ENCODE measurements around the gene SLC25A20. TPM values are rescaled to one million over a fixed set of nuclear protein-coding genes. Genes with fewer than 3 reads are reported as not detected.

The SLC25A20 gene
- total RNA-seq, 1 donor from 2014 or later, result 9.5 TPM

DNA sequence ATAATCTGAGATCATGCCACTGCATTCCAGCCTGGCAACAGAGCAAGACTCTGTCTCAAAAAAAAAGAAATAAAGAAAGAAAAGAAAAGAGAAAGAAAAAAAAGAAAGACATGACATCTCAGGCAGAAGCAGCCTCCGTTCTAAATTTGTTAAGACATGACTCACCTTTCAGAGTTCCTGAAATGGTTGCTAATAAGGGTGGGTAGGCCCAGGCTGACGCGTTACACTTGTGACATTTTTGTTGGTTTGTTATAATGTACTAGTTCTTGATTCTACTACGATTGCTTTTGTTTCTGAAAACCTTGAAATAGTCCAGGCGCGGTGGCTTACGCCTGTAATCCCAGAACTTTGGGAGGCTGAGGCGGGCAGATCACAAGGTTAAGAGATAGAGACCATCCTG lies 21.0 kb downstream of the SLC25A20 start:
- no peak for FAIRE-seq
- TF ChIP-seq, protein P1, sequence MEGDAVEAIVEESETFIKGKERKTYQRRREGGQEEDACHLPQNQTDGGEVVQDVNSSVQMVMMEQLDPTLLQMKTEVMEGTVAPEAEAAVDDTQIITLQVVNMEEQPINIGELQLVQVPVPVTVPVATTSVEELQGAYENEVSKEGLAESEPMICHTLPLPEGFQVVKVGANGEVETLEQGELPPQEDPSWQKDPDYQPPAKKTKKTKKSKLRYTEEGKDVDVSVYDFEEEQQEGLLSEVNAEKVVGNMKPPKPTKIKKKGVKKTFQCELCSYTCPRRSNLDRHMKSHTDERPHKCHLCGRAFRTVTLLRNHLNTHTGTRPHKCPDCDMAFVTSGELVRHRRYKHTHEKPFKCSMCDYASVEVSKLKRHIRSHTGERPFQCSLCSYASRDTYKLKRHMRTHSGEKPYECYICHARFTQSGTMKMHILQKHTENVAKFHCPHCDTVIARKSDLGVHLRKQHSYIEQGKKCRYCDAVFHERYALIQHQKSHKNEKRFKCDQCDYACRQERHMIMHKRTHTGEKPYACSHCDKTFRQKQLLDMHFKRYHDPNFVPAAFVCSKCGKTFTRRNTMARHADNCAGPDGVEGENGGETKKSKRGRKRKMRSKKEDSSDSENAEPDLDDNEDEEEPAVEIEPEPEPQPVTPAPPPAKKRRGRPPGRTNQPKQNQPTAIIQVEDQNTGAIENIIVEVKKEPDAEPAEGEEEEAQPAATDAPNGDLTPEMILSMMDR (IDR thresholded peaks at IDR 0.05; ENCODE audit: insufficient read depth, low read length, severe bottlenecking), result no peak
- H3K4me3 ChIP-seq (ENCODE audit: low read depth, low read length), result no peak overlapping the region
- no peaks in the 10 kb centered on the region for H3K27me3 ChIP-seq (ENCODE audit: control insufficient read depth, insufficient read depth, low read length)
- peak; percentile 11 for DNase-seq (ENCODE audit: low read depth)
- H3K36me3 ChIP-seq (ENCODE audit: control insufficient read depth, insufficient read depth, low read length), result no peaks in the 10 kb centered on the region

DNA sequence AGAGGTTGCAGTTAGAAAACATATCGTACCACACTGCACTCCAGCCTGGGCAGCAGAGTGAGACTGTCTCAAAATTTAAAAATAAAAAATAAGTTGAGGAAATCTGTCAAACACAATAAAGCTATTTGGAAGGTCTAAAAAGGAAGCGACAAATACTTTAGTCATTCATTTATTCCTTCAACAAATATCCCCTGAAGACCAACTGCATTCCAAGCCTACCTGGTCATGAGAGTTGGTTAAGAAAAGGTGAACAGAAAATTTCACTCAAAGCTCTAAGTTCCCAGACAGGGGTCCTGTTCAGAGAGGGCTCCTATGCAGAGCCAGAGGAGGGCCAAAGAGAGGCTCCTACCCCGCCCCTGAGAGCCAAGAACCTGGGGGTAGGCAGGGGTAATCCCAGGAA lies 35.6 kb downstream of the SLC25A20 start:
- Histone ChIP-seq H3K36me3 (ENCODE audit: control insufficient read depth, insufficient read depth, low read length) (no peaks in the 10 kb centered on the region), H3K27me3 (ENCODE audit: control insufficient read depth, insufficient read depth, low read length) (no peaks in the 10 kb centered on the region), H3K4me3 (ENCODE audit: low read depth, low read length) (no peak overlapping the region)
- TF ChIP-seq, protein P1 (IDR thresholded peaks at IDR 0.05; ENCODE audit: insufficient read depth, low read length, severe bottlenecking), result no peak
- FAIRE-seq, result no peak
- DNase-seq (ENCODE audit: low read depth), result peak; percentile 70

- TF ChIP-seq, protein P1 (IDR thresholded peaks at IDR 0.05; ENCODE audit: insufficient read depth, low read length, severe bottlenecking), result no peak
Observed at GRCh38 chr3:48859206-48859605, 39.5 kb downstream of the SLC25A20 start.

GRCh38 chr3:48858709-48859108 lies 40.0 kb downstream of the SLC25A20 start:
- no peaks in the 10 kb centered on the region for H3K27me3 ChIP-seq (ENCODE audit: control insufficient read depth, insufficient read depth, low read length)
- TF ChIP-seq, protein P1 (IDR thresholded peaks at IDR 0.05; ENCODE audit: insufficient read depth, low read length, severe bottlenecking), result no peak
- FAIRE-seq (peak; percentile 93), DNase-seq (ENCODE audit: low read depth) (no peak)
- no peak overlapping the region for H3K4me3 ChIP-seq (ENCODE audit: low read depth, low read length)
- no peaks in the 10 kb centered on the region for H3K36me3 ChIP-seq (ENCODE audit: control insufficient read depth, insufficient read depth, low read length)

More at GRCh38 chr3:48859206-48859605, 39.5 kb downstream of the SLC25A20 start:
- H3K27me3 ChIP-seq (ENCODE audit: control insufficient read depth, insufficient read depth, low read length), result no peaks in the 10 kb centered on the region
- H3K4me3 ChIP-seq (ENCODE audit: low read depth, low read length), result no peak overlapping the region
- no peaks in the 10 kb centered on the region for H3K36me3 ChIP-seq (ENCODE audit: control insufficient read depth, insufficient read depth, low read length)
- peak; percentile 55 for FAIRE-seq
- no peak for DNase-seq (ENCODE audit: low read depth)

DNA sequence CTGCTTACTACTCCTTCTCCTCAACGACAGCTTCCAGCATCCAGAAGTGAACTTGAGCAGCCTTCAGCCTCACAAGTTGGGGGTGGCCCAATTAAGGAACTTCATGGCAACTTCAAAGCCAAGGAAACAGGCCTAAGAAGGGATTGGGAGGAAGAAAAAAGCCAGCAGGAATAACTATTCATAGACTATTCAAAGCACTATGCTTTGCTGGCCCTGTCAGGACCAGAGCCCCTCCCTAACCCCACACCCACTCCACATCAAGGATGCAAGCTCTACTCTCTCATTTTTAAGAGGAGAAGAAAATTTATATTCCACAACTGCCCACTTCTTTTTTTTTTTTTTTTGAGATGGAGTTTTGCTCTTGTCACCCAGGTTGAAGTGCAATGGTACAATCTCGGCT lies 41.0 kb downstream of the SLC25A20 start:
- TF ChIP-seq, protein P1 (IDR thresholded peaks at IDR 0.05; ENCODE audit: insufficient read depth, low read length, severe bottlenecking), result no peak
- FAIRE-seq (no peak), DNase-seq (ENCODE audit: low read depth) (no peak)
- Histone ChIP-seq H3K36me3 (ENCODE audit: control insufficient read depth, insufficient read depth, low read length) (no peaks in the 10 kb centered on the region), H3K4me3 (ENCODE audit: low read depth, low read length) (no peak overlapping the region), H3K27me3 (ENCODE audit: control insufficient read depth, insufficient read depth, low read length) (no peaks in the 10 kb centered on the region)

DNA sequence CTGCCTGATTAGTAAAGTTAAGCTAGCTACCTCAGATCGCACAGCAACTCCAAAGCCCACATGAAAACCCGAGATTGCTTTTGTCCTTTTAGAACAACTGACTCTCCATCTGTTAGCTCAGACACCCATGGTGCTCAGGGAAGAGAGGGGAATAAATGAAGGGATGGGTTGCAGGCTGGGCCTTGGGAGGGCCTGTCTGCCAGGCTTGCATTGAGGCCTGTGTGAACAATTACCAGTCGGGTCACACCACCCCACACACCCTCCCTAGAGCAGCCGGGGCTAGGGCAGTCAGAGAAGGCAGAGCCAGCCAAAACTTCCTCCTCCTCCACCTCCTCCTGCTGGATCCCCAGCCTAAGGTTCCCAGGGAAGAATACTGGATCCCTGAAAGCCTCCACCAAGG lies 42.2 kb downstream of the SLC25A20 start:
- H3K4me3 ChIP-seq (ENCODE audit: low read depth, low read length), result no peak overlapping the region
- no peaks in the 10 kb centered on the region for H3K36me3 ChIP-seq (ENCODE audit: control insufficient read depth, insufficient read depth, low read length)
- DNase-seq (ENCODE audit: low read depth) (no peak), FAIRE-seq (peak; percentile 28)
- TF ChIP-seq, protein P1 (IDR thresholded peaks at IDR 0.05; ENCODE audit: insufficient read depth, low read length, severe bottlenecking), result no peak
- no peaks in the 10 kb centered on the region for H3K27me3 ChIP-seq (ENCODE audit: control insufficient read depth, insufficient read depth, low read length)

Measured in bronchial epithelial cell (primary cell).